Liver (tissue), 9 donors: ENCODE data around the gene SYNGR2. TPM values are rescaled to one million over a fixed set of nuclear protein-coding genes. Genes with fewer than 3 reads are reported as not detected.

Source experiments
- DNase-seq: peaks from one replicate; pipeline ENCODE4 v3.0.0-alpha.2; 2017; ENCODE audit warnings: low spot score
- H3K27ac ChIP-seq, 2 donors: one replicate each; pipeline ENCODE4 v1.7.0; 2013; ENCODE audit warnings: inconsistent platforms in 2 of 2, low read length in 2 of 2, control low read depth in 1 of 2, low read depth in 1 of 2, mild to moderate bottlenecking in 1 of 2
- H3K27me3 ChIP-seq, 4 donors: one replicate each; pipeline versions ENCODE4 v1.6.1 to v1.7.0; 2013; ENCODE audit warnings: low read length in 3 of 4, inconsistent platforms in 1 of 4, mild to moderate bottlenecking in 1 of 4, moderate library complexity in 1 of 4; ENCODE audit not compliant: control insufficient read depth in 4 of 4, insufficient read depth in 4 of 4
- H3K36me3 ChIP-seq, 4 donors: one replicate each; pipeline versions ENCODE4 v1.6.1 to v1.7.0; 2013; ENCODE audit warnings: low read length in 3 of 4, mild to moderate bottlenecking in 3 of 4, low read depth in 1 of 4, moderate library complexity in 1 of 4; ENCODE audit not compliant: control insufficient read depth in 4 of 4, insufficient read depth in 3 of 4
- H3K4me1 ChIP-seq, 4 donors: one replicate each; pipeline versions ENCODE4 v1.6.1 to v1.7.0; 2013; ENCODE audit warnings: low read length in 3 of 4, mild to moderate bottlenecking in 3 of 4, moderate library complexity in 1 of 4; ENCODE audit not compliant: control insufficient read depth in 4 of 4, insufficient read depth in 4 of 4
- H3K4me3 ChIP-seq, 3 donors: one replicate each; pipeline versions ENCODE4 v1.6.1 to v1.7.0; 2013; ENCODE audit warnings: low read length in 3 of 3, control low read depth in 1 of 3, low read depth in 1 of 3, mild to moderate bottlenecking in 1 of 3
- H3K9ac ChIP-seq, 2 donors: one replicate each; pipeline ENCODE4 v1.7.0; 2013; ENCODE audit warnings: low read length in 2 of 2, mild to moderate bottlenecking in 2 of 2, moderate library complexity in 2 of 2, control low read depth in 1 of 2, low read depth in 1 of 2
- H3K9me3 ChIP-seq, 4 donors: one replicate each; pipeline versions ENCODE4 v1.6.1 to v1.7.0; 2013; ENCODE audit warnings: low read length in 3 of 4; ENCODE audit not compliant: control insufficient read depth in 4 of 4
- ATF3 ChIP-seq: IDR thresholded peaks from 2 replicates; pipeline ENCODE4 v1.6.1; 2016; ENCODE audit warnings: antibody characterized with exemption
- CTCF ChIP-seq: fragments of 150-350 bp; IDR thresholded peaks from 2 replicates; pipeline ENCODE4 v1.5.1; 2017; ENCODE audit warnings: improper control_type of control experiment, low read depth, low read length; ENCODE audit not compliant: missing input control
- FOXA1 ChIP-seq: IDR thresholded peaks from 2 replicates; pipeline ENCODE4 v1.6.1; 2016; ENCODE audit warnings: antibody characterized with exemption
- FOXA2 ChIP-seq: IDR thresholded peaks from 2 replicates; pipeline ENCODE4 v1.6.1; 2016; ENCODE audit warnings: antibody characterized with exemption
- GABPA ChIP-seq, 2 donors: IDR thresholded peaks in 1 of 2; conservative IDR thresholded peaks in 1 of 2; 2 replicates each; pipeline ENCODE4 v1.6.1; 2016; ENCODE audit warnings: antibody characterized with exemption in 2 of 2, mild to moderate bottlenecking in 1 of 2, moderate library complexity in 1 of 2
- HNF4G ChIP-seq: IDR thresholded peaks from 2 replicates; pipeline ENCODE4 v1.6.1; 2016; ENCODE audit warnings: antibody characterized with exemption
- JUND ChIP-seq, 2 donors: IDR thresholded peaks; 2 replicates each; pipeline ENCODE4 v1.6.1; 2016; ENCODE audit warnings: antibody characterized with exemption in 2 of 2
- MAX ChIP-seq: IDR thresholded peaks from 2 replicates; pipeline ENCODE4 v1.6.1; 2016; ENCODE audit warnings: antibody characterized with exemption
- RAD21 ChIP-seq, 2 donors: IDR thresholded peaks; 2 replicates each; pipeline ENCODE4 v1.6.1; 2016; ENCODE audit warnings: antibody characterized with exemption in 2 of 2, mild to moderate bottlenecking in 2 of 2
- REST ChIP-seq: IDR thresholded peaks from 2 replicates; pipeline ENCODE4 v1.6.1; 2016; ENCODE audit warnings: antibody characterized with exemption, mild to moderate bottlenecking
- SP1 ChIP-seq: IDR thresholded peaks from 2 replicates; pipeline ENCODE4 v1.6.1; 2018; ENCODE audit warnings: antibody characterized with exemption, mild to moderate bottlenecking
- YY1 ChIP-seq: IDR thresholded peaks from 2 replicates; pipeline ENCODE4 v1.6.1; 2016; ENCODE audit warnings: antibody characterized with exemption, mild to moderate bottlenecking
- ZBTB33 ChIP-seq: IDR thresholded peaks from 2 replicates; pipeline ENCODE4 v1.6.1; 2016; ENCODE audit warnings: antibody characterized with exemption
- WGBS: extraction: QIAGEN DNeasy Blood & Tissue Kit; methylation state at CpG from one replicate; pipeline ENCODE4 v1.1.7; 2013; 5-methylcytosine and 5-hydroxymethylcytosine counted together
- polyA plus RNA-seq, 2 donors: library from polyadenylated mRNA; stranded (reverse) in 1 of 2; unstranded in 1 of 2; fragments of 200-250 nt in 1 of 2; fragments of >200 nt in 1 of 2; fragmentation: Nextera tagmentation in 1 of 2; extraction: Ambion mirVana in 1 of 2; gene quantifications; one replicate each; pipeline versions ENCODE4 v1.2.1 to v1.2.3, GENCODE V29; 2013 to 2015
- total RNA-seq, 2 donors: library from RNA; depleted of rRNA; stranded (reverse); fragments of >200 nt; gene quantifications; one replicate each; pipeline ENCODE4 v1.2.3, GENCODE V29; 2014
- donor health status: healthy.
- donor health status: healthy.
- donor health status: healthy.
- donor health status: healthy.
- donor health status: healthy.

SYNGR2 gene
- total and polyA plus RNA-seq, 4 donors, result 27.9 to 84.7 (median 55.2) TPM

- Histone ChIP-seq H3K36me3 (peaks cover 10 to 43% (median 25%) of the 10 kb centered on the region in 4 donors), H3K27me3 (no peaks in the 10 kb centered on the region), H3K9ac (no peak overlapping the region), H3K4me3 (no peak overlapping the region), H3K27ac (no peak overlapping the region), H3K4me1 (peaks cover 0 to 3% (median 0%) of the 10 kb centered on the region in 4 donors), H3K9me3 (no peaks in the 10 kb centered on the region)
- no peak for DNase-seq
- 87% methylated on average over 17 of the region's 17 CpGs for WGBS
- TF ChIP-seq ATF3 (no peak), GABPA (IDR thresholded peaks at IDR 0.05 in 1 of 2, conservative IDR thresholded peaks at IDR 0.05 in 1 of 2) (no peak), ZBTB33 (no peak), FOXA1 (no peak), HNF4G (no peak)
Measured at GRCh38 chr17:78205124-78205775, 36.9 kb downstream of the SYNGR2 start.

GRCh38 chr17:78206298-78206697 is 37.9 kb downstream of the SYNGR2 start:
- no peak for DNase-seq
- WGBS, result 86% methylated on average over 7 of the region's 7 CpGs
- Histone ChIP-seq H3K4me3 (no peak overlapping the region), H3K27me3 (no peaks in the 10 kb centered on the region), H3K9ac (no peak overlapping the region), H3K27ac (no peak overlapping the region), H3K9me3 (no peaks in the 10 kb centered on the region), H3K4me1 (no peaks in the 10 kb centered on the region), H3K36me3 (peaks cover 10 to 38% (median 23%) of the 10 kb centered on the region in 4 donors)
- TF ChIP-seq ZBTB33 (no peak), RAD21 (IDR thresholded peaks at IDR 0.05) (no peak), CTCF (no peak), JUND (IDR thresholded peaks at IDR 0.05) (no peak), SP1 (no peak), GABPA (IDR thresholded peaks at IDR 0.05 in 1 of 2, conservative IDR thresholded peaks at IDR 0.05 in 1 of 2) (no peak), YY1 (no peak), FOXA1 (no peak), REST (no peak), MAX (no peak), FOXA2 (no peak)
